Right atrium auricular region (tissue), 2 donors: ENCODE data around the gene FAM156A. TPM values are rescaled to one million over a fixed set of nuclear protein-coding genes. Genes with fewer than 3 reads are reported as not detected.
"Not testable (repeated sequence)": the region's sequence is repeated elsewhere in the genome, so short reads cannot be mapped to it uniquely, and the experiment has no call there.

ENCODE experiments used
- DNase-seq: peaks from one replicate; pipeline ENCODE4 v3.0.0-alpha.2; 2019; ENCODE audit warnings: low spot score
- H3K27ac ChIP-seq, 2 donors: fragments of 200-600 bp; sonication (generic); 1 replicate in 1 of 2; 2 replicates in 1 of 2; pipeline ENCODE4 v1.5.1; 2016 to 2019
- H3K27me3 ChIP-seq, 2 donors: fragments of 200-600 bp; sonication (generic); one replicate each; pipeline versions ENCODE4 v1.5.1 to v1.6.0; 2017 to 2019
- H3K36me3 ChIP-seq: fragments of 200-600 bp; sonication (generic); one replicate; pipeline ENCODE4 v1.5.1; 2016
- H3K4me1 ChIP-seq, 2 donors: fragments of 200-600 bp; sonication (generic); one replicate each; pipeline versions ENCODE4 v1.5.1 to v1.6.0; 2017 to 2019
- H3K4me3 ChIP-seq, 2 donors: fragments of 200-600 bp; sonication (generic); 1 replicate in 1 of 2; 2 replicates in 1 of 2; pipeline ENCODE4 v1.5.1; 2017 to 2019; ENCODE audit warnings: mild to moderate bottlenecking in 1 of 2, moderate library complexity in 1 of 2
- H3K9me3 ChIP-seq, 2 donors: fragments of 200-600 bp; sonication (generic); one replicate each; pipeline ENCODE4 v1.5.1; 2019
- total RNA-seq, 2 donors: library from RNA; depleted of rRNA; stranded (reverse); fragments of >200 nt; gene quantifications; one replicate each; pipeline ENCODE4 v1.1.0, GENCODE V29; 2016
- TF ChIP-seq, protein P1 (sequence below), 2 donors: fragments of 200-600 bp; sonication (generic); IDR thresholded peaks; one replicate each; pipeline ENCODE4 v1.5.1; 2019; ENCODE audit warnings: antibody characterized with exemption in 2 of 2

The FAM156A gene
- total RNA-seq, 2 donors from 2014 or later = 4.3 to 8.7 TPM

DNA sequence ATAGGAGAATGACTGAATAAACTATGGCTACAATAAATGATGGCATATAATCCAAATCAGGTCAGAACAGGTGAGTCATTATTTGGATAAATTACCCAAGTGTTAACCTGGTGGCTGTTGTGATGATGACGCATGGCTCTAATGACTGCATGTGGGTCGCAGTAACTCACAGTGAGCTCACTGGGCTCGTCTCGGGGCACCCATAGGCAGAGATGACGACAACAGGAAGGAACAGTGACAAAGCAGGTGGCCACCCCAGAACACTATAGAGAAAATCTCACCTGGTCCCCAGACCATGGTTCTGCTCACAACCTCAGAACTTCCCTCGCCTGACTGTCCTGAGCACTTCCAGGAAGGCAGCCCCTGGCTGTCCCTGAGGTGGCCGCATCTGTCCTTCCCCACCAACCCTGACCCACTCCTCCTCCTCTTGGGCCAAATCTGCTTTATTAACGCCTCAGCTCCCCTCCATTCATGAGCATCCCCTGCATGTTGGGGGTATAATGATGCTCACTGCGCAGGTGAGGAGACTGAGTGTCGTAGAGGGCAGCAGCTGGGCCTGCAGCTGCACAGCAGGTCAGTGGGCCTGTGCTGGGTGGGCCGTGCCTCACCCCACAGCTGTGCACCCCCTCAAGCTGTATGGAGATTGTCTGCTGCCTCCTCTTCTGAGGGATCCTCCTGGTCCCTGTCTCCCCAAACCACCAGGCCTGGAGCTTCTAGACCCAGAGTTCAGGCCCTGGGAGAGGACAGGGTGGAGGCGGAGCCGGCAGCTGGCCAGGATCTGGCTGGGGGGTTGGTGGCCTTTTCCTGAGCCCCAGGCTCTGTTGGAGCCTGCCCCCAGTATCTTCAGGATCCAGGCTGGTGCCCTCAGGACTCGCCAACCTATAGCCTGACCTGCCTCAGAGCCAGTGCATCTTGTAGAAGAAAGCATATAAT lies 30.9 kb upstream of the FAM156A start:
- H3K4me3 ChIP-seq = no peak overlapping the region
- DNase-seq = peak; percentile 38
- H3K4me1 ChIP-seq = peaks cover 0 to 20% of the 10 kb centered on the region in 2 donors
- H3K36me3 ChIP-seq = no peaks in the 10 kb centered on the region
- TF ChIP-seq, protein P1, sequence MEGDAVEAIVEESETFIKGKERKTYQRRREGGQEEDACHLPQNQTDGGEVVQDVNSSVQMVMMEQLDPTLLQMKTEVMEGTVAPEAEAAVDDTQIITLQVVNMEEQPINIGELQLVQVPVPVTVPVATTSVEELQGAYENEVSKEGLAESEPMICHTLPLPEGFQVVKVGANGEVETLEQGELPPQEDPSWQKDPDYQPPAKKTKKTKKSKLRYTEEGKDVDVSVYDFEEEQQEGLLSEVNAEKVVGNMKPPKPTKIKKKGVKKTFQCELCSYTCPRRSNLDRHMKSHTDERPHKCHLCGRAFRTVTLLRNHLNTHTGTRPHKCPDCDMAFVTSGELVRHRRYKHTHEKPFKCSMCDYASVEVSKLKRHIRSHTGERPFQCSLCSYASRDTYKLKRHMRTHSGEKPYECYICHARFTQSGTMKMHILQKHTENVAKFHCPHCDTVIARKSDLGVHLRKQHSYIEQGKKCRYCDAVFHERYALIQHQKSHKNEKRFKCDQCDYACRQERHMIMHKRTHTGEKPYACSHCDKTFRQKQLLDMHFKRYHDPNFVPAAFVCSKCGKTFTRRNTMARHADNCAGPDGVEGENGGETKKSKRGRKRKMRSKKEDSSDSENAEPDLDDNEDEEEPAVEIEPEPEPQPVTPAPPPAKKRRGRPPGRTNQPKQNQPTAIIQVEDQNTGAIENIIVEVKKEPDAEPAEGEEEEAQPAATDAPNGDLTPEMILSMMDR (IDR thresholded peaks at IDR 0.05) = no peak
- no peaks in the 10 kb centered on the region for H3K27me3 ChIP-seq
- H3K27ac ChIP-seq = peak overlapping the region; percentile 38 to 46
- H3K9me3 ChIP-seq = no peaks in the 10 kb centered on the region

DNA sequence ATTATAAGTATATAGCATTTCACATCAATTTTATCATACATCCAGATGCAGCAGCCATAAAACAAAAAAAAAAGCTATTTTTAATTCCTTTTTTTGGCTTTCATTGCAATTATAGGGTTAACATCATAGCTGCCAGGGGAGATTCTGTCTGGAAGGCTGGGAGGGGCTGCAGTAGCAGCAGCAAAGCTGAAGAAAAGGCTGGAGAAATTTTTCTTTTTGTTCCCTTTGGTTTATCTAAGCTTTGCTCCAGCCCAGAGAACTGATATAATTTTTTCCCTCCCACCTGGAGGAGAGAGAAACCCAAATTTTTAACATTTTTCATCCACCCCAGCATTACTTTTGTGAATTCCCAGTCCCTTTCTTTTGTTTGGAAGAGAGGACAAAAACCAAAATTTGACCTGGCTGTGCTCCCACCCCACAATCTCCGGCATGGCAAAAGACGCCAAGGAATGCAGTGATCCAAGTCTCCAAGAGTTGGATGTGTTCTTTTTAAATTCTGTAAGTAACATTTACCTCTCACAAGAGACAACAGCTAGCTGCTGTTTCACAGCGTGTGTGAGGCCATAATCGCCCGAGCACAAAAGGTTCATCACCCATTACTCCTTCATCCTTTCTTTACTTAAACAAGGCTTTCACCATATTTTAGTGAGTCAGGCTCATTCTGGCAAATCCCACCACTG lies 25.1 kb upstream of the FAM156A start:
- Histone ChIP-seq H3K4me3 (peak overlapping the region in 1 of 2 donors; percentile 10), H3K4me1 (peaks cover 0 to 17% of the 10 kb centered on the region in 2 donors), H3K27me3 (no peaks in the 10 kb centered on the region), H3K36me3 (no peaks in the 10 kb centered on the region), H3K9me3 (no peaks in the 10 kb centered on the region), H3K27ac (peak overlapping the region; percentile 44 to 66)
- TF ChIP-seq, protein P1 (IDR thresholded peaks at IDR 0.05) = no peak
- DNase-seq = no peak

DNA sequence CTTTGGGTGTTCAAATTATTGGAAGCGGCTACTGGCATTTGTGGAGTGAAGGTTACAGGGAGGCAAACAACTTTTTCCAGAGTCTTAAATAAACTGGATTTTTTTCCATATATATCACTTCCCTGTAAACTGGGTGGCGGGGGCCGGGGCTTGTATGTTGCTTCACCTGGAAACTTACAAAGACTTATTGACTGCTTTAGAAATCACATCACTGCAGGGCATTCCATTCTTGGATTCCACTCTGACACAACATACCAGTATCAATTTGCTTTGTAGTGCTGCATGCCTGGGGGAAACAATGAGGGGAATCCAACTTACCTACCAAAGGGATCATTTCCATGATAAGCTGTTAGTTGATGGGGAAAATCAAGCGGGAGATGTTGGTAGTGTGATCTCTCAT lies 21.7 kb upstream of the FAM156A start:
- Histone ChIP-seq H3K27ac (peak overlapping the region; percentile 64 to 75), H3K9me3 (no peaks in the 10 kb centered on the region), H3K27me3 (no peaks in the 10 kb centered on the region), H3K36me3 (no peaks in the 10 kb centered on the region), H3K4me1 (peaks cover 0 to 17% of the 10 kb centered on the region in 2 donors), H3K4me3 (no peak overlapping the region)
- TF ChIP-seq, protein P1 (IDR thresholded peaks at IDR 0.05) = no peak
- DNase-seq = no peak

DNA sequence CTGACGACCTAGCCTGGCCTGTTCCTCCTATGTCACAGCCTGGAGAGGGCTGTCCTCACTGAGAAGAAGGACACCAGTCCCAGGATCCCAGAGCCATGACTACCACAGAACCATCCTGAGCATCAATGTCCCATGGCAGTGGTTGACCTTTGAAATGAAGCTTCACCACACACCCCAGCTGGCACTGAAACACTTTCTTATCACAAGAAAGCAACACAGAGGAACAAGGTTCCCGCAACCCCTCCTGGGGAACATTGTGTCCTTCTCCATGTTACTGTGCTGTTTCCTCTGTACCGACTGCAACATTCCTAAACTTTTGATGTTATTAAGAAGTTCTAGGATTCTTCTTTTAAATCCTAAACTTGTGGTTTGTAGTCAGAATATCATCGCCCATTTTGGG lies 21.2 kb upstream of the FAM156A start:
- H3K36me3 ChIP-seq = no peaks in the 10 kb centered on the region
- DNase-seq = peak; percentile 70
- peak overlapping the region; percentile 64 to 75 for H3K27ac ChIP-seq
- TF ChIP-seq, protein P1 (IDR thresholded peaks at IDR 0.05) = no peak
- H3K27me3 ChIP-seq = no peaks in the 10 kb centered on the region
- H3K4me1 ChIP-seq = peaks cover 0 to 17% of the 10 kb centered on the region in 2 donors
- no peak overlapping the region for H3K4me3 ChIP-seq
- H3K9me3 ChIP-seq = no peaks in the 10 kb centered on the region

DNA sequence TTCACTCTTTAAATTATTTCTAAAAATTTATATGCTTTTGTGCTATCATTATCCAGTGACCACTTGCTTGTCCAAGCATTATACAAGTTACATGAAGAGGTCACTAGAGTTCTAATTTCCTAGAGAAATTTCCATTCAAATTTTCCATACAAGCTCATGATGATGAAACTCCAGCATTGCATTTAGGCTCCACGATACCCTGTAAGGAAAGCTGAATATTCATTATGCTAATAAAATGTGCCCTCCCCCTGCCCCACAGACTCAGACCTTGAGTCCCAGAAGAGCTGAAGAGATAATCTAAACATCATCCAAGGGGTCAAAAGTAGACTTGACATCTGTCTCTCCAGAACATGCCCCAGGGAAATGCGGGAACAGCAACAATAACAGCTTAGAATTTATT lies 19.6 kb upstream of the FAM156A start:
- H3K9me3 ChIP-seq = no peaks in the 10 kb centered on the region
- H3K4me3 ChIP-seq = no peak overlapping the region
- no peak for DNase-seq
- TF ChIP-seq, protein P1 (IDR thresholded peaks at IDR 0.05) = no peak
- H3K4me1 ChIP-seq = peaks cover 0 to 12% of the 10 kb centered on the region in 2 donors
- no peaks in the 10 kb centered on the region for H3K27me3 ChIP-seq
- H3K36me3 ChIP-seq = no peaks in the 10 kb centered on the region
- H3K27ac ChIP-seq = peak overlapping the region; percentile 64 to 75

DNA sequence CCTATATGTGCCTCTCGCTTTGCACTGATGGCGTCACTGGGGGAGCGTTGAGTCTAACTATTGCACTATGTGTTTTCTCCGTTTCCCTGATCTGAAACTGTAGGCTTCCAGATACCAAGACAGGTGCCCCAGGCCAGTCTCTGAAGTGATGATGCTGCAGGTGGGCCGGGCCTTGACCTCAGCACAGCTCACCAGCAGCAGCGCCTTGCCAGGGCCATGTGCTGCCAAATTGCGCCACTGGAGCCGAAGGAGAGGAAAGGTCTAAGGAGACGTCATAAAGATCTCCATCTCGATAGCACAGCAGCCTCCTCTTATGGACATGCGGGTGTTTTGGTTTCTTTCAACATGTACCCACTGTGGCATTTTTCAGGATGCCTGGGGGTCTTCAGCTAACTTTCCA lies 17.3 kb upstream of the FAM156A start:
- not testable (repeated sequence) for H3K27me3 ChIP-seq, H3K36me3 ChIP-seq, H3K4me3 ChIP-seq, DNase-seq, H3K27ac ChIP-seq, H3K9me3 ChIP-seq, H3K4me1 ChIP-seq

DNA sequence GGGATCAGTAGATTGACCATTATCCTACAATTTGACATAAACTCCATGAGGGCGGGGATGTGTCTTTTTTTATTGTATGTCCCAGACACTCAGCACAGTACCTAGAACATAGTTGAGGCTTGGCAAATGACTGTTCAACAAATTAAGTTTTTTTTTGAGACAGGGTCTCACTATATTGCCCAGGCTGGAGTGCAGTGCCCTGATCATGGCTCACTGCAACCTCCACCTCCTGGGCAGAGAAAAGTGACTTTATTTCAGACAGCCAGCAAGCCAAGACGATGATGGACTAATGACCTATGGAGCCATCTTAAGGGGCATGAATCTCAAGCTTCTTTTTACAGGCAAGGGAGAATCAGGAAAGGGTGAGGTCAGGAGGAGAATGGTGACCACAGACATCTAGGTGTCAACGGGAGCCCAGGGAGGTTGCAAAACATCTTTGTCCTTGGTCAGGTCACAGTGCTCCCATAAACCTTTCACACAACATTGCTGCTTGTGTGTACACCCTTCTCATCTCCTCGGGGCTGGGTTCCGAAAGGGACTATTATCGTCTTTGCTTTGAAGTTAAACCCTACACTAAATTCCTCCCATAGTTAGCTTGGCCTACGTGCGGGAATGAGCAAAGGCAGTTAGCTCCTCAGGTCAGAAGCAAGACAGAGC lies 16.1 kb upstream of the FAM156A start:
- not testable (repeated sequence) for H3K9me3 ChIP-seq, DNase-seq, H3K4me1 ChIP-seq, H3K27ac ChIP-seq, H3K27me3 ChIP-seq, H3K4me3 ChIP-seq, H3K36me3 ChIP-seq

DNA sequence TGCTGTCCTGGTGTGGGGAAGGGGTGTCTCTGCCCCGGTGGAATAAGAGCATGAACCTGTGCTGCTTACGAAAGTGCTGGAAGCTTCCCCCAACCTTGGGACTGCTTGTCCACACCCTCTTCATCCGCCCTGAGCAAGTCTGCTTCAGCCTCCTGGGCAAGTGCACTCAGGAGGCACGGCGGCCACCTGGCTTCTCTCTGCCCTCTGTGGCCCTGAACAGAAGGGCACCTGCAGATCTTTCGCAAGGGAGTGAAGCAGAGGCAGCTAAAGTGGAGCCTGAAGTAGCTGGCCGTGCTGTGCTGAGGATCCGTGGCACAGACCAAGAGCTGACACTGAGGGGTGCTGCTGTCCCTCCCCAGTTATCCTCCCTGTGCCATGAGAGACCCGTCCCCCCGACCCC lies 9.6 kb upstream of the FAM156A start:
- not testable (repeated sequence) for H3K36me3 ChIP-seq, DNase-seq, H3K9me3 ChIP-seq, H3K27ac ChIP-seq, H3K4me1 ChIP-seq, H3K4me3 ChIP-seq, H3K27me3 ChIP-seq
